Activated naive CD4-positive, alpha-beta T cell treated with anti-CD3 and anti-CD28 coated beads, Interleukin-2, amount 10 ng/mL, durations not matched to agents 7 days and 5 days (primary cell): ENCODE measurements around the gene COQ10A.
A peak's percentile ranks its signal among the peaks of the same experiment; 100 is the strongest.
"Not testable (repeated sequence)": the region's sequence is repeated elsewhere in the genome, so short reads cannot be mapped to it uniquely, and the experiment has no call there.

Experiments
- CTCF ChIA-PET: fragments of 350-600 bp; sonication (Branson Sonifier 250); formaldehyde crosslinking; loops from one replicate; lab custom pipeline; 2021; ENCODE audit warnings: antibody characterized with exemption; lab: Charles Lee
- DNase-seq: peaks from one replicate; pipeline ENCODE4 v3.0.0-alpha.2; 2020
- H3K27ac Mint-ChIP-seq: one replicate; pipeline ENCODE4 v1.8.0; 2021; ENCODE audit warnings: mild to moderate bottlenecking, moderate library complexity, mixed read lengths
- H3K27me3 Mint-ChIP-seq: one replicate; pipeline ENCODE4 v1.8.0; 2021; ENCODE audit warnings: mild to moderate bottlenecking, mixed read lengths
- H3K36me3 Mint-ChIP-seq: one replicate; pipeline ENCODE4 v1.8.0; 2021; ENCODE audit warnings: mixed read lengths
- H3K4me1 Mint-ChIP-seq: one replicate; pipeline ENCODE4 v1.8.0; 2021; ENCODE audit warnings: mixed read lengths
- H3K4me3 Mint-ChIP-seq: one replicate; pipeline ENCODE4 v1.8.0; 2021; ENCODE audit warnings: mild to moderate bottlenecking, moderate library complexity, mixed read lengths
- H3K9me3 Mint-ChIP-seq: one replicate; pipeline ENCODE4 v1.8.0; 2021; ENCODE audit warnings: mixed read lengths

The COQ10A gene

GRCh38 chr12:56256326-56256960, 10.3 kb upstream of the COQ10A start:
- H3K9me3 Mint-ChIP-seq: no peaks in the 10 kb centered on the region
- H3K27ac Mint-ChIP-seq: peak overlapping the region; percentile 54
- H3K36me3 Mint-ChIP-seq: peaks cover 28% of the 10 kb centered on the region
- H3K4me3 Mint-ChIP-seq: peak overlapping the region; percentile 82
- H3K4me1 Mint-ChIP-seq: peaks cover 19% of the 10 kb centered on the region
- no peak for DNase-seq
- CTCF ChIA-PET: interaction anchor here (1.0 to 4.0 kb wide), 6 partner anchors 8 to 138 kb away, joined by 3 to 33 read pairs (median 4); partner anchors contain the start of genes COQ10A, SMARCC2 and ZC3H10
- H3K27me3 Mint-ChIP-seq: peaks cover 5% of the 10 kb centered on the region

GRCh38 chr12:56257071-56257470, 9.7 kb upstream of the COQ10A start:
- Mint-ChIP-seq H3K4me3 (peak overlapping the region; percentile 82), H3K36me3 (peaks cover 24% of the 10 kb centered on the region), H3K27ac (peak overlapping the region; percentile 54), H3K9me3 (no peaks in the 10 kb centered on the region), H3K4me1 (peaks cover 19% of the 10 kb centered on the region), H3K27me3 (peaks cover 5% of the 10 kb centered on the region)
- DNase-seq: no peak
- CTCF ChIA-PET: interaction anchor here (0.8 to 4.0 kb wide), 7 partner anchors 9 to 139 kb away, joined by 3 to 33 read pairs (median 4); partner anchors contain the start of genes COQ10A, CS, SMARCC2 and ZC3H10

- CTCF ChIA-PET: interaction anchor here (0.8 to 4.0 kb wide), 13 partner anchors 8 to 207 kb away, joined by 3 to 33 read pairs (median 4); partner anchors contain the start of genes COQ10A, CS, SMARCC2 and ZC3H10
- no peaks in the 10 kb centered on the region for H3K9me3 Mint-ChIP-seq
- DNase-seq: no peak
- peaks cover 5% of the 10 kb centered on the region for H3K27me3 Mint-ChIP-seq
- H3K4me1 Mint-ChIP-seq: peaks cover 19% of the 10 kb centered on the region
- H3K27ac Mint-ChIP-seq: peak overlapping the region; percentile 74
- H3K4me3 Mint-ChIP-seq: peak overlapping the region; percentile 82
- H3K36me3 Mint-ChIP-seq: peaks cover 21% of the 10 kb centered on the region
These were observed 9.2 kb upstream of the COQ10A start for GRCh38 chr12:56257491-56258067.

GRCh38 chr12:56258068-56258819, 8.5 kb upstream of the COQ10A start, which contains the start of gene ANKRD52:
Gene ANKRD52, minus strand, starts transcription at chr12:56258384. Its CDS starts 115 bp downstream, at chr12:56258269.
- Mint-ChIP-seq H3K36me3 (peaks cover 15% of the 10 kb centered on the region), H3K9me3 (no peaks in the 10 kb centered on the region), H3K27me3 (peaks cover 5% of the 10 kb centered on the region), H3K4me1 (peaks cover 19% of the 10 kb centered on the region), H3K4me3 (peak within 1 kb of the TSS; percentile 82), H3K27ac (peak within 1 kb of the TSS; percentile 85)
- peak; percentile 84 for DNase-seq
- CTCF ChIA-PET: interaction anchor here (0.8 to 4.0 kb wide), 11 partner anchors 8 to 206 kb away, joined by 3 to 33 read pairs (median 4); partner anchors contain the start of genes COQ10A, CS, SMARCC2 and ZC3H10

GRCh38 chr12:56258820-56259183, 7.9 kb upstream of the COQ10A start:
- Mint-ChIP-seq H3K36me3 (peaks cover 9% of the 10 kb centered on the region), H3K9me3 (no peaks in the 10 kb centered on the region), H3K27me3 (peaks cover 5% of the 10 kb centered on the region), H3K4me1 (peaks cover 19% of the 10 kb centered on the region), H3K4me3 (peak overlapping the region; percentile 82), H3K27ac (peak overlapping the region; percentile 85)
- DNase-seq: no peak
- CTCF ChIA-PET: interaction anchor here (1.2 to 4.0 kb wide), 10 partner anchors 8 to 205 kb away, joined by 3 to 33 read pairs (median 4); partner anchors contain the start of genes COQ10A, CS, SMARCC2 and ZC3H10

GRCh38 chr12:56260380-56260779, 6.4 kb upstream of the COQ10A start:
- Mint-ChIP-seq H3K36me3 (peaks cover 5% of the 10 kb centered on the region), H3K4me1 (peaks cover 21% of the 10 kb centered on the region), H3K27ac (no peak overlapping the region), H3K4me3 (no peak overlapping the region), H3K9me3 (no peaks in the 10 kb centered on the region), H3K27me3 (peaks cover 5% of the 10 kb centered on the region)
- CTCF ChIA-PET: interaction anchor here (1.5 to 3.0 kb wide), 2 partner anchors 54 to 204 kb away, joined by 5 to 11 read pairs; no protein-coding TSS in a partner anchor
- no peak for DNase-seq

- no peak overlapping the region for H3K27ac Mint-ChIP-seq
- peaks cover 25% of the 10 kb centered on the region for H3K4me1 Mint-ChIP-seq
- H3K9me3 Mint-ChIP-seq: no peaks in the 10 kb centered on the region
- CTCF ChIA-PET: interaction anchor here (0.6 to 1.5 kb wide), 3 partner anchors 32 to 70 kb away, joined by 3 to 5 read pairs (median 3); no protein-coding TSS in a partner anchor
- no peak overlapping the region for H3K4me3 Mint-ChIP-seq
- H3K27me3 Mint-ChIP-seq: peaks cover 5% of the 10 kb centered on the region
- DNase-seq: no peak
- peaks cover 3% of the 10 kb centered on the region for H3K36me3 Mint-ChIP-seq
These were observed 5.8 kb upstream of the COQ10A start for GRCh38 chr12:56260921-56261320.

- no peak overlapping the region for H3K4me3 Mint-ChIP-seq
- peaks cover 5% of the 10 kb centered on the region for H3K27me3 Mint-ChIP-seq
- CTCF ChIA-PET: interaction anchor here (0.6 to 1.5 kb wide), 4 partner anchors 31 to 70 kb away, joined by 3 to 5 read pairs (median 4); partner anchors contain the start of gene CNPY2
- DNase-seq: no peak
- no peak overlapping the region for H3K27ac Mint-ChIP-seq
- H3K9me3 Mint-ChIP-seq: no peaks in the 10 kb centered on the region
- H3K4me1 Mint-ChIP-seq: peaks cover 25% of the 10 kb centered on the region
- H3K36me3 Mint-ChIP-seq: no peaks in the 10 kb centered on the region
These were observed 5.1 kb upstream of the COQ10A start for GRCh38 chr12:56261503-56262232.

- H3K36me3 Mint-ChIP-seq, H3K27me3 Mint-ChIP-seq, H3K9me3 Mint-ChIP-seq, H3K27ac Mint-ChIP-seq, H3K4me3 Mint-ChIP-seq: not testable (repeated sequence)
- peaks cover 28% of the 10 kb centered on the region for H3K4me1 Mint-ChIP-seq
- DNase-seq: peak; percentile 28
- CTCF ChIA-PET: interaction anchor here (0.7 to 1.5 kb wide), 5 partner anchors 9 to 524 kb away, joined by 3 to 5 read pairs (median 4); partner anchors contain the start of gene RNF41
These were observed 3.8 kb upstream of the COQ10A start for GRCh38 chr12:56262955-56263354.

- Mint-ChIP-seq H3K4me3 (peak overlapping the region; percentile 95), H3K27ac (peak overlapping the region; percentile 91), H3K4me1 (peaks cover 22% of the 10 kb centered on the region)
- DNase-seq, H3K36me3 Mint-ChIP-seq, H3K27me3 Mint-ChIP-seq, H3K9me3 Mint-ChIP-seq: not testable (repeated sequence)
- CTCF ChIA-PET: interaction anchor here (0.9 to 3.0 kb wide), 7 partner anchors 9 to 199 kb away, joined by 3 to 18 read pairs (median 7); partner anchors contain the start of genes ANKRD52 and SMARCC2
These were observed 562 bp upstream of the COQ10A start for GRCh38 chr12:56266068-56266692.

GRCh38 chr12:56267443-56268071, 815 bp downstream of the COQ10A start:
- DNase-seq: no peak
- no peaks in the 10 kb centered on the region for H3K9me3 Mint-ChIP-seq
- H3K36me3 Mint-ChIP-seq: peaks cover 15% of the 10 kb centered on the region
- H3K4me3 Mint-ChIP-seq: peak overlapping the region; percentile 95
- no peaks in the 10 kb centered on the region for H3K27me3 Mint-ChIP-seq
- peak overlapping the region; percentile 81 for H3K27ac Mint-ChIP-seq
- CTCF ChIA-PET: interaction anchor here (0.9 to 3.0 kb wide), 6 partner anchors 9 to 197 kb away, joined by 3 to 18 read pairs (median 7); partner anchors contain the start of genes ANKRD52 and SMARCC2
- peaks cover 22% of the 10 kb centered on the region for H3K4me1 Mint-ChIP-seq

GRCh38 chr12:56271031-56271430, 4.3 kb downstream of the COQ10A start:
- H3K4me1 Mint-ChIP-seq: peaks cover 16% of the 10 kb centered on the region
- H3K27me3 Mint-ChIP-seq: no peaks in the 10 kb centered on the region
- no peak overlapping the region for H3K4me3 Mint-ChIP-seq
- no peak for DNase-seq
- peaks cover 37% of the 10 kb centered on the region for H3K36me3 Mint-ChIP-seq
- no peak overlapping the region for H3K27ac Mint-ChIP-seq
- H3K9me3 Mint-ChIP-seq: no peaks in the 10 kb centered on the region
- CTCF ChIA-PET: interaction anchor here (0.6 to 1.2 kb wide), 4 partner anchors 15 to 64 kb away, joined by 3 to 7 read pairs (median 4); no protein-coding TSS in a partner anchor
